Measurements from ENCODE around the gene CDH22. TPM values are rescaled to one million over a fixed set of nuclear protein-coding genes. Genes with fewer than 3 reads are reported as not detected.

Gene CDH22
- total RNA-seq (2011; cell fraction: chromatin; rRNA removed; ENCODE audit: low replicate concordance): not detected in 2 replicates
- not detected in 2 replicates for total RNA-seq (2011; cell fraction: nucleolus; rRNA removed)
- 0.07 TPM in 1 of 2 replicates, not detected in the other for total RNA-seq (2011; cell fraction: nucleoplasm; rRNA removed)
- total RNA-seq (2014; rRNA removed) (not detected in 2 replicates), total RNA-seq (2014; rRNA removed; fragmentation: Illumina TruSeq; extraction: Trizol) (not detected in 2 replicates), total RNA-seq (2015; rRNA removed; fragmentation: Illumina TruSeq; extraction: Trizol) (not detected in 2 replicates), total RNA-seq (2021) (0.07 TPM in 1 of 2 replicates, not detected in the other), polyA plus RNA-seq (2011; rRNA removed) (not detected in 2 replicates), polyA plus RNA-seq (2014; fragmentation: Illumina TruSeq; extraction: Trizol) (not detected in 2 replicates), polyA plus RNA-seq (2014; fragmentation: Nextera tagmentation; extraction: Ambion mirVana) (not detected), polyA plus RNA-seq (2014; rRNA removed) (0.08 TPM in 1 of 2 replicates, not detected in the other), polyA minus RNA-seq (2011; rRNA and poly(A)+ RNA removed) (not detected in 2 replicates), Bru-seq, nascent RNA (percentile 19 among the genes with signal in this experiment), BruChase-seq, experiment 1, labeled RNA remaining after a 2-hour chase (percentile 4 among the genes with signal in this experiment), BruChase-seq, experiment 2, labeled RNA remaining after a 6-hour chase (percentile 3 among the genes with signal in this experiment)
- polyA plus RNA-seq (2011; cell fraction: cytosol; rRNA removed): 0.03 TPM in 1 of 2 replicates, not detected in the other
- polyA plus RNA-seq (2011; cell fraction: nucleus; rRNA removed): 0.04 and 0.11 TPM in 2 replicates
- polyA plus RNA-seq (2012): 0.03 and 0.06 TPM in 2 replicates
- not detected in 2 replicates for polyA minus RNA-seq (2011; cell fraction: cytosol; rRNA and poly(A)+ RNA removed)
- polyA minus RNA-seq (2011; cell fraction: nucleus; rRNA and poly(A)+ RNA removed): 0.13 TPM in 1 of 2 replicates, not detected in the other
- long read RNA-seq, experiment 1, partial matches to known transcripts: 0 of 1 reads
- long read RNA-seq, experiment 1, other reads (novel, unspliced or antisense): 1 of 1 reads
- long read RNA-seq, experiment 2, partial matches to known transcripts: 0 of 1 reads
- long read RNA-seq, experiment 2, other reads (novel, unspliced or antisense): 1 of 1 reads
- long read RNA-seq, experiment 3: 0 reads

- WGBS (ENCODE audit: insufficient coverage, low coverage, missing lambda C conversion rate): 7% methylated on average over 41 of the region's 74 CpGs
- Histone ChIP-seq H3K27me3 (ENCODE audit: control insufficient read depth in 2 of 2, insufficient read depth in 2 of 2, low read length in 2 of 2) (peaks cover 15 to 81% of the 10 kb centered on the region in 2 experiments; a peak in 4 of 5 replicates), H3K27ac (ENCODE audit: extremely low read depth, low read depth, low read length) (no peak within 1 kb of the TSS), H3K9me3 (replicated peaks; ENCODE audit: control insufficient read depth, insufficient read depth, low read depth, low read length) (no peaks in the 10 kb centered on the region), H3K9ac (ENCODE audit: insufficient read depth in 1 of 2, low read depth in 2 of 2, low read length in 2 of 2) (peak within 1 kb of the TSS in 1 of 2 experiments; percentile 76; a peak in 2 of 4 replicates), H3K4me2 (ENCODE audit: insufficient read depth, low read length) (peak within 1 kb of the TSS; percentile 62; the same call in 1 of the 2 replicates), H3K79me2 (ENCODE audit: control insufficient read depth, insufficient read depth, low read length) (no peaks in the 10 kb centered on the region), H2AFZ (ENCODE audit: low read depth, low read length) (0 out of 2 replicates have a peak within 1 kb of the TSS, but pooled peaks have one; percentile 22), H3K4me3 (peak within 1 kb of the TSS; percentile 31), H3K9me1 (ENCODE audit: control insufficient read depth, insufficient read depth, low read length) (no peaks in the 10 kb centered on the region), H4K20me1 (replicated peaks; ENCODE audit: control insufficient read depth, insufficient read depth, low read length) (no peaks in the 10 kb centered on the region), H3K4me1 (replicated peaks in 1 of 2; ENCODE audit: control insufficient read depth in 2 of 2, insufficient read depth in 2 of 2, low read length in 2 of 2) (peaks cover 0 to 34% of the 10 kb centered on the region in 2 experiments; a peak in 3 of 5 replicates), H3K36me3 (ENCODE audit: control insufficient read depth, insufficient read depth, low read length) (no peaks in the 10 kb centered on the region)
- DNase-seq (ENCODE audit: extremely low read depth in 1 of 4, low spot score in 3 of 4): peak; percentile 52 to 75 (median 70)
- CTCF ChIA-PET (ENCODE audit: low intra/inter-chr PET ratio): interaction anchor here (1.0 to 2.6 kb wide), 4 partner anchors 15 to 130 kb away, joined by 3 to 12 read pairs (median 6); partner anchors contain the start of gene ELMO2
- in situ Hi-C loops (cut with MboI) (loop anchor here (25.0 kb wide), 1 partner anchor 171 kb away; no protein-coding TSS in a partner anchor), intact Hi-C loops (cut with micrococcal nuclease) (loop anchor here (5.0 kb wide), 1 partner anchor 176 kb away; no protein-coding TSS in a partner anchor)
- FAIRE-seq: no peak
- BruUV-seq (replicated peaks): no TSS peak
- POLR2A ChIA-PET: no interaction called here
- ATAC-seq: peak; percentile 77
- TF ChIP-seq EZH2 (IDR thresholded peaks at IDR 0.05; ENCODE audit: borderline replicate concordance, low read depth, low read length) (no peak), RAD21 (CRISPR knock-in tag; conservative IDR thresholded peaks at IDR 0.05 in 1 of 2, IDR thresholded peaks at IDR 0.05 in 1 of 2) (peak in 1 of 2 experiments; percentile 42; a peak in 2 of 4 replicates), RB1 (IDR thresholded peaks at IDR 0.05; ENCODE audit: low read depth) (peak; percentile 46; the same call in 1 of the 2 replicates), ZNF444 (CRISPR knock-in tag; IDR thresholded peaks at IDR 0.05) (no peak), GTF2A2 (tag; IDR thresholded peaks at IDR 0.05) (no peak), SPI1 (IDR thresholded peaks at IDR 0.05; ENCODE audit: borderline replicate concordance, low read depth, low read length) (peak; percentile 73), MTF1 (CRISPR knock-in tag; IDR thresholded peaks at IDR 0.05; ENCODE audit: borderline replicate concordance) (no peak), SMARCB1 (IDR thresholded peaks at IDR 0.05; ENCODE audit: insufficient read length, low read depth) (no peak), POLR2B (IDR thresholded peaks at IDR 0.05; ENCODE audit: low read depth, partially characterized antibody) (no peak)
- TF ChIP-seq, protein P1, sequence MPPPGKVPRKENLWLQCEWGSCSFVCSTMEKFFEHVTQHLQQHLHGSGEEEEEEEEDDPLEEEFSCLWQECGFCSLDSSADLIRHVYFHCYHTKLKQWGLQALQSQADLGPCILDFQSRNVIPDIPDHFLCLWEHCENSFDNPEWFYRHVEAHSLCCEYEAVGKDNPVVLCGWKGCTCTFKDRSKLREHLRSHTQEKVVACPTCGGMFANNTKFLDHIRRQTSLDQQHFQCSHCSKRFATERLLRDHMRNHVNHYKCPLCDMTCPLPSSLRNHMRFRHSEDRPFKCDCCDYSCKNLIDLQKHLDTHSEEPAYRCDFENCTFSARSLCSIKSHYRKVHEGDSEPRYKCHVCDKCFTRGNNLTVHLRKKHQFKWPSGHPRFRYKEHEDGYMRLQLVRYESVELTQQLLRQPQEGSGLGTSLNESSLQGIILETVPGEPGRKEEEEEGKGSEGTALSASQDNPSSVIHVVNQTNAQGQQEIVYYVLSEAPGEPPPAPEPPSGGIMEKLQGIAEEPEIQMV (tag; conservative IDR thresholded peaks at IDR 0.05; ENCODE audit: low read depth): no peak
- TF ChIP-seq, protein P2, sequence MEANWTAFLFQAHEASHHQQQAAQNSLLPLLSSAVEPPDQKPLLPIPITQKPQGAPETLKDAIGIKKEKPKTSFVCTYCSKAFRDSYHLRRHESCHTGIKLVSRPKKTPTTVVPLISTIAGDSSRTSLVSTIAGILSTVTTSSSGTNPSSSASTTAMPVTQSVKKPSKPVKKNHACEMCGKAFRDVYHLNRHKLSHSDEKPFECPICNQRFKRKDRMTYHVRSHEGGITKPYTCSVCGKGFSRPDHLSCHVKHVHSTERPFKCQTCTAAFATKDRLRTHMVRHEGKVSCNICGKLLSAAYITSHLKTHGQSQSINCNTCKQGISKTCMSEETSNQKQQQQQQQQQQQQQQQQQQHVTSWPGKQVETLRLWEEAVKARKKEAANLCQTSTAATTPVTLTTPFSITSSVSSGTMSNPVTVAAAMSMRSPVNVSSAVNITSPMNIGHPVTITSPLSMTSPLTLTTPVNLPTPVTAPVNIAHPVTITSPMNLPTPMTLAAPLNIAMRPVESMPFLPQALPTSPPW (CRISPR knock-in tag; IDR thresholded peaks at IDR 0.05): peak; percentile 54
Measured at GRCh38 chr20:46308258-46309157, at the start of gene CDH22. CDH22 (minus strand) TSS chr20:46308498; CDS start chr20:46251294, 57,204 bp downstream.
